ENCODE results near the gene GDPD2.

The GDPD2 gene

GRCh38 chrX:70445951-70446350 is 22.8 kb downstream of the GDPD2 start:
- no peak for TF ChIP-seq CTCF (IDR thresholded peaks at IDR 0.05; ENCODE audit: insufficient read depth, low read depth, low read length, missing control alignments)
- no peak for DNase-seq (ENCODE audit: low read depth)
- no peak overlapping the region for H3K4me3 ChIP-seq (ENCODE audit: low read length)

- TF ChIP-seq CTCF (IDR thresholded peaks at IDR 0.05; ENCODE audit: insufficient read depth, low read depth, low read length, missing control alignments), result no peak
- DNase-seq (ENCODE audit: low read depth), result no peak
- H3K4me3 ChIP-seq (ENCODE audit: low read length), result no peak overlapping the region
Measured at GRCh38 chrX:70446380-70447350, 23.6 kb downstream of the GDPD2 start.

- DNase-seq (ENCODE audit: low read depth), result no peak
- no peak for TF ChIP-seq CTCF (IDR thresholded peaks at IDR 0.05; ENCODE audit: insufficient read depth, low read depth, low read length, missing control alignments)
- no peak overlapping the region for H3K4me3 ChIP-seq (ENCODE audit: low read length)
Measured at GRCh38 chrX:70449457-70449966, 26.4 kb downstream of the GDPD2 start.

- peak; percentile 64 for TF ChIP-seq CTCF (IDR thresholded peaks at IDR 0.05; ENCODE audit: insufficient read depth, low read depth, low read length, missing control alignments)
- DNase-seq (ENCODE audit: low read depth), result peak; percentile 45
- H3K4me3 ChIP-seq (ENCODE audit: low read length), result peak overlapping the region; percentile 50
Measured at GRCh38 chrX:70452143-70452733, 29.1 kb downstream of the GDPD2 start.

GRCh38 chrX:70453024-70453618 is 30.0 kb downstream of the GDPD2 start:
- TF ChIP-seq CTCF (IDR thresholded peaks at IDR 0.05; ENCODE audit: insufficient read depth, low read depth, low read length, missing control alignments), result no peak
- DNase-seq (ENCODE audit: low read depth), result peak; percentile 18
- H3K4me3 ChIP-seq (ENCODE audit: low read length), result peak overlapping the region; percentile 50

- peak overlapping the region; percentile 51 for H3K4me3 ChIP-seq (ENCODE audit: low read length)
- DNase-seq (ENCODE audit: low read depth), result peak; percentile 81
- TF ChIP-seq CTCF (IDR thresholded peaks at IDR 0.05; ENCODE audit: insufficient read depth, low read depth, low read length, missing control alignments), result peak; percentile 90
Measured at GRCh38 chrX:70454441-70455365, 31.6 kb downstream of the GDPD2 start.

Measured in epithelial cell of esophagus (primary cell).